Stimulated activated naive B cell treated with anti-CD40 and anti-IgM and Interleukin-4, amounts not matched to agents 10 μg/mL and 1 μg/mL and 100 μg/mL, for 72 hours (primary cell): Measurements from ENCODE around the gene TIGD3.
"Not testable (repeated sequence)": the region's sequence is repeated elsewhere in the genome, so short reads cannot be mapped to it uniquely, and the experiment has no call there.

Experiments used
- ATAC-seq, 2 donors: fragments of 150-1000 bp; cut with Tn5 transposase; replicated peaks; 2 replicates each; pipeline ENCODE4 v1.10.0; 2021; ENCODE audit warnings: moderate library complexity in 1 of 2
- DNase-seq: peaks from one replicate; pipeline ENCODE4 v3.0.0; 2021
- H3K27ac Mint-ChIP-seq: one replicate; pipeline ENCODE4 v1.8.0; 2022; ENCODE audit warnings: mild to moderate bottlenecking, mixed read lengths
- H3K27me3 Mint-ChIP-seq, 2 donors: one replicate each; pipeline ENCODE4 v1.8.0; 2022; ENCODE audit warnings: mixed read lengths in 2 of 2
- H3K36me3 Mint-ChIP-seq, 2 donors: one replicate each; pipeline ENCODE4 v1.8.0; 2022; ENCODE audit warnings: mixed read lengths in 2 of 2, mild to moderate bottlenecking in 1 of 2
- H3K4me1 Mint-ChIP-seq, 2 donors: one replicate each; pipeline ENCODE4 v1.8.0; 2022; ENCODE audit warnings: mixed read lengths in 2 of 2, mild to moderate bottlenecking in 1 of 2
- H3K4me3 Mint-ChIP-seq, 2 donors: one replicate each; pipeline ENCODE4 v1.8.0; 2022; ENCODE audit warnings: mild to moderate bottlenecking in 2 of 2, mixed read lengths in 2 of 2, moderate library complexity in 1 of 2
- H3K9me3 Mint-ChIP-seq, 2 donors: one replicate each; pipeline ENCODE4 v1.8.0; 2022; ENCODE audit warnings: mixed read lengths in 2 of 2, mild to moderate bottlenecking in 1 of 2

Gene TIGD3

GRCh38 chr11:65316227-65317024 is 38.1 kb upstream of the TIGD3 start:
- ATAC-seq (no peak), DNase-seq (no peak)
- Mint-ChIP-seq H3K4me1 (peaks cover 11 to 19% of the 10 kb centered on the region in 2 donors), H3K9me3 (no peaks in the 10 kb centered on the region), H3K4me3 (peak overlapping the region in 1 of 2 donors; percentile 32), H3K27me3 (peaks cover 11 to 15% of the 10 kb centered on the region in 2 donors), H3K27ac (peak overlapping the region; percentile 62), H3K36me3 (peaks cover 4 to 5% of the 10 kb centered on the region in 2 donors)

- no peak overlapping the region for H3K4me3 Mint-ChIP-seq
Measured at GRCh38 chr11:65317025-65317786, 37.3 kb upstream of the TIGD3 start.

DNA sequence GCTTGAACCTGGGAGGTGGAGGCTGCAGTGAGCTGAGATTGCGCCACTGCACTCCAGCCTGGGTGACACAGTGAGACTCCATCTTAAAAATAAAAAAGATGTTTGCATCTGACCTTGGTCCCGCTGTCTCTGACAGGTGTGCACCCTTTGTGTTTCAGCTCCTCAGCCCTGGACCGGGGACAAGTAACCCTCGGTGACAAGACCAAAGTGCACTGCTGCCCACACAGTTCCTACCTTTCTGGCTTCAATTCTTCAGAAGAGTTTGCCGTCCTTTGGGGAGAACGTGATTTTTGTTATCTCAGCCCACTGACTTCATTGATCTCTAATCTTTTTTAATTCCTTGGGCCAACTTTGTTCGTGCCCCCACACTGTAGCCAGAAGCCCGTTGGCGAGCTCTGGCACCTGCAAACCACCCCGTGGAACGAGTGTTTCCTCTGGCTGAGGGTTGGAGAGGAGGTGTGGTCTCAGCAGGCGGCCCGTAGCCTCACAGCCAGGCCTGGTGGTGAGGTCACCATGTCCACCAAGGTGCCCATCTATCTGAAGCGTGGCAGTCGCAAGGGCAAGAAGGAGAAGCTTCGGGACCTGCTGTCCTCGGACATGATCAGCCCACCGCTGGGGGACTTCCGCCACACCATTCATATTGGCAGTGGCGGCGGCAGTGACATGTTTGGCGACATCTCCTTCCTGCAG is 34.0 kb upstream of the TIGD3 start:
- Mint-ChIP-seq H3K27me3 (no peaks in the 10 kb centered on the region), H3K9me3 (no peaks in the 10 kb centered on the region), H3K27ac (no peak overlapping the region), H3K36me3 (peaks cover 15 to 16% of the 10 kb centered on the region in 2 donors), H3K4me3 (no peak overlapping the region), H3K4me1 (peaks cover 8 to 9% of the 10 kb centered on the region in 2 donors)
- no peak for DNase-seq
- ATAC-seq, result no peak

More at GRCh38 chr11:65317025-65317786, 37.3 kb upstream of the TIGD3 start:
- no peaks in the 10 kb centered on the region for H3K9me3 Mint-ChIP-seq
- no peak overlapping the region for H3K27ac Mint-ChIP-seq
- peaks cover 11 to 15% of the 10 kb centered on the region in 2 donors for H3K27me3 Mint-ChIP-seq
- H3K4me1 Mint-ChIP-seq, result peaks cover 11 to 19% of the 10 kb centered on the region in 2 donors
- DNase-seq (no peak), ATAC-seq (no peak)
- peaks cover 12 to 13% of the 10 kb centered on the region in 2 donors for H3K36me3 Mint-ChIP-seq

DNA sequence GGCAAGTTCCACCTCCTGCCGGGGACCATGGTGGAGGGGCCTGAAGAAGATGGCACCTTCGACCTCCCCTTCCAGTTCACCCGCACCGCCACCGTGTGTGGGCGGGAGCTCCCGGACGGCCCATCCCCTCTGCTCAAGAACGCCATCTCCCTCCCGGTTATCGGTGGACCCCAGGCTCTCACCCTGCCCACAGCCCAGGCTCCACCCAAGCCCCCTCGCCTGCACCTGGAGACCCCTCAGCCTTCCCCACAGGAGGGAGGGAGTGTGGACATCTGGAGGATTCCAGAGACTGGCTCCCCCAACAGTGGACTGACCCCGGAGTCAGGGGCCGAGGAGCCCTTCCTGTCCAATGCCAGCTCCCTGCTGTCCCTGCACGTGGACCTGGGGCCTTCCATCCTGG is 33.5 kb upstream of the TIGD3 start:
- Mint-ChIP-seq H3K9me3 (no peaks in the 10 kb centered on the region), H3K36me3 (peaks cover 15 to 16% of the 10 kb centered on the region in 2 donors), H3K4me3 (no peak overlapping the region), H3K27ac (no peak overlapping the region), H3K27me3 (no peaks in the 10 kb centered on the region), H3K4me1 (peaks cover 2 to 6% of the 10 kb centered on the region in 2 donors)
- ATAC-seq (no peak), DNase-seq (no peak)

DNA sequence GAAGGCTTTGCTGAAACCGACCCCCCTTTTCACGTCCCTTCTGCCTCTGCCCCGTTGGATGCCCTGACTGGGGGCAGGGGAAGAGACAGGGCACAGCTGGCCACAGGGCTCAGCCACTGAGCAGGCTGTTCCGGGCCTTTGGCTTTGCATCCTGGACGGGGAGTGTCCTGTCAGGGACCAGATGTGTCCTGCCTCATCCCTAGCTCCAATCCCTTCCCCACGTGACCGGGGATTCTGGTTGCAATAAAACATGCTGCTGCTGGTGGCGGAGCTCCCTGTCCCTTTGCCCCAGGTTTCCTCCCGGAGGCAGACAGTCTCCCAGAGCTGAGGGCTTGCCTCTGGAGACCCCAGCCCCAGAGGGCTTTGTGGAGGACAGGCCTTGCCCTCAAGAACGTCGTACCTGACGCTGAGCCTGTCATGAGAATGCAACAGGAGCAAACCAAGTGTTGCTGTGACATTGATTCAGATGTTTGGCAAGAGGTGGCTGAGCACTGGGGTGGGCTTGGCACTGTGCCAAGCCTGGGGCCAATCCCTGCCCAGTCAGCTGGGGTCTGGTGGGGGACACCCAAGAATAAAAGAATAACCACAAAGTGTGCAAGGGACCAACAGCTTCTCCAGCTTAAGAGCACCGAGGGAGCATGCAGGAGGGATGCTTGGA is 32.6 kb upstream of the TIGD3 start:
- Mint-ChIP-seq H3K9me3 (no peaks in the 10 kb centered on the region), H3K4me3 (no peak overlapping the region), H3K27me3 (no peaks in the 10 kb centered on the region), H3K4me1 (no peaks in the 10 kb centered on the region), H3K36me3 (peaks cover 15 to 16% of the 10 kb centered on the region in 2 donors), H3K27ac (no peak overlapping the region)
- no peak for ATAC-seq
- DNase-seq, result no peak

GRCh38 chr11:65323813-65324212 is 30.7 kb upstream of the TIGD3 start:
- no peaks in the 10 kb centered on the region for H3K4me1 Mint-ChIP-seq
- no peaks in the 10 kb centered on the region for H3K27me3 Mint-ChIP-seq
- H3K9me3 Mint-ChIP-seq, result no peaks in the 10 kb centered on the region
- no peak overlapping the region for H3K4me3 Mint-ChIP-seq
- ATAC-seq, result no peak
- no peak for DNase-seq
- H3K27ac Mint-ChIP-seq, result no peak overlapping the region
- H3K36me3 Mint-ChIP-seq, result peaks cover 15 to 16% of the 10 kb centered on the region in 2 donors

DNA sequence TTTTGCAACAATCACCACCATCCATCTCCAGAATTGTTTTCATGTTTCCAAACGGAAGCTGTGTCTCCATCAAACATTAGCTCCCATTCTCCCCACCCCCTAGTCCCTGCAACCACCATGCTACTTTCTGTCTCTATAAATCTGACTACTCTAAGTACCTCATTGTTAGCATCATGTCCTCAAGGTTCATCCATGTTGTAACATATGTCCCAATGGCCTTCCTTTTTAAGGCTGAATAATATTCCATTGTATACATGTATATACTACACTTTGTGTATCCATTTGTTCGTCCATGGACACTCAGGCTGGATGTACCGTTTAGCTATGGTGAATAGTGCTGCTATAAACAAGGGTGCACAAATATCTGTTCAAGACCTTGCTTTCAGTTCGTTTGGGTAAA is 29.1 kb upstream of the TIGD3 start:
- peaks cover 5 to 12% of the 10 kb centered on the region in 2 donors for H3K4me1 Mint-ChIP-seq
- H3K4me3 Mint-ChIP-seq, result no peak overlapping the region
- no peak for DNase-seq
- H3K36me3 Mint-ChIP-seq, result peaks cover 15 to 16% of the 10 kb centered on the region in 2 donors
- no peak for ATAC-seq
- no peak overlapping the region for H3K27ac Mint-ChIP-seq
- no peaks in the 10 kb centered on the region for H3K9me3 Mint-ChIP-seq
- H3K27me3 Mint-ChIP-seq, result no peaks in the 10 kb centered on the region

GRCh38 chr11:65327021-65327420 is 27.5 kb upstream of the TIGD3 start:
- Mint-ChIP-seq H3K4me1 (peaks cover 5 to 13% of the 10 kb centered on the region in 2 donors), H3K36me3 (peaks cover 4 to 6% of the 10 kb centered on the region in 2 donors), H3K4me3 (no peak overlapping the region), H3K27me3 (no peaks in the 10 kb centered on the region), H3K9me3 (no peaks in the 10 kb centered on the region), H3K27ac (no peak overlapping the region)
- no peak for DNase-seq
- ATAC-seq, result no peak

GRCh38 chr11:65329478-65329877 is 25.1 kb upstream of the TIGD3 start:
- no peaks in the 10 kb centered on the region for H3K9me3 Mint-ChIP-seq
- DNase-seq (no peak), ATAC-seq (no peak)
- H3K4me3 Mint-ChIP-seq, result peak overlapping the region; percentile 31 to 77
- peaks cover 1 to 4% of the 10 kb centered on the region in 2 donors for H3K36me3 Mint-ChIP-seq
- peak overlapping the region; percentile 87 for H3K27ac Mint-ChIP-seq
- H3K27me3 Mint-ChIP-seq, result no peaks in the 10 kb centered on the region
- H3K4me1 Mint-ChIP-seq, result peaks cover 5 to 16% of the 10 kb centered on the region in 2 donors

- H3K4me1 Mint-ChIP-seq, result peaks cover 10 to 21% of the 10 kb centered on the region in 2 donors
- peak overlapping the region; percentile 87 for H3K27ac Mint-ChIP-seq
- H3K4me3 Mint-ChIP-seq, result peak overlapping the region; percentile 31 to 77
Measured at GRCh38 chr11:65329944-65330403, 24.6 kb upstream of the TIGD3 start.

GRCh38 chr11:65330544-65330943 is 24.0 kb upstream of the TIGD3 start:
- no peak overlapping the region for H3K27ac Mint-ChIP-seq
- no peak for DNase-seq
- no peaks in the 10 kb centered on the region for H3K27me3 Mint-ChIP-seq
- no peaks in the 10 kb centered on the region for H3K9me3 Mint-ChIP-seq
- H3K36me3 Mint-ChIP-seq, result peaks cover 1 to 4% of the 10 kb centered on the region in 2 donors
- peaks cover 16 to 27% of the 10 kb centered on the region in 2 donors for H3K4me1 Mint-ChIP-seq
- H3K4me3 Mint-ChIP-seq, result no peak overlapping the region
- ATAC-seq, result no peak

More at GRCh38 chr11:65329944-65330403, 24.6 kb upstream of the TIGD3 start:
- DNase-seq (peak; percentile 69), ATAC-seq (peak; percentile 45 to 51)
- Mint-ChIP-seq H3K9me3 (no peaks in the 10 kb centered on the region), H3K27me3 (no peaks in the 10 kb centered on the region), H3K36me3 (peaks cover 1 to 4% of the 10 kb centered on the region in 2 donors)

- H3K4me1 Mint-ChIP-seq, result peaks cover 16 to 30% of the 10 kb centered on the region in 2 donors
- not testable (repeated sequence) for H3K36me3 Mint-ChIP-seq, DNase-seq, ATAC-seq, H3K27me3 Mint-ChIP-seq, H3K9me3 Mint-ChIP-seq, H3K4me3 Mint-ChIP-seq, H3K27ac Mint-ChIP-seq
Measured at GRCh38 chr11:65332591-65332990, 22.0 kb upstream of the TIGD3 start.

GRCh38 chr11:65334696-65335295 is 19.8 kb upstream of the TIGD3 start:
- Mint-ChIP-seq H3K9me3 (no peaks in the 10 kb centered on the region), H3K27me3 (no peaks in the 10 kb centered on the region), H3K4me1 (peaks cover 20 to 35% of the 10 kb centered on the region in 2 donors), H3K4me3 (peak overlapping the region; percentile 84 to 94), H3K36me3 (peaks cover 10 to 16% of the 10 kb centered on the region in 2 donors), H3K27ac (peak overlapping the region; percentile 90)
- ATAC-seq (no peak), DNase-seq (no peak)
